ENCODE data around the gene WSB1.
"Not testable (repeated sequence)": the region's sequence is repeated elsewhere in the genome, so short reads cannot be mapped to it uniquely, and the experiment has no call there.

WSB1 gene, protein sequence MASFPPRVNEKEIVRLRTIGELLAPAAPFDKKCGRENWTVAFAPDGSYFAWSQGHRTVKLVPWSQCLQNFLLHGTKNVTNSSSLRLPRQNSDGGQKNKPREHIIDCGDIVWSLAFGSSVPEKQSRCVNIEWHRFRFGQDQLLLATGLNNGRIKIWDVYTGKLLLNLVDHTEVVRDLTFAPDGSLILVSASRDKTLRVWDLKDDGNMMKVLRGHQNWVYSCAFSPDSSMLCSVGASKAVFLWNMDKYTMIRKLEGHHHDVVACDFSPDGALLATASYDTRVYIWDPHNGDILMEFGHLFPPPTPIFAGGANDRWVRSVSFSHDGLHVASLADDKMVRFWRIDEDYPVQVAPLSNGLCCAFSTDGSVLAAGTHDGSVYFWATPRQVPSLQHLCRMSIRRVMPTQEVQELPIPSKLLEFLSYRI

DNA sequence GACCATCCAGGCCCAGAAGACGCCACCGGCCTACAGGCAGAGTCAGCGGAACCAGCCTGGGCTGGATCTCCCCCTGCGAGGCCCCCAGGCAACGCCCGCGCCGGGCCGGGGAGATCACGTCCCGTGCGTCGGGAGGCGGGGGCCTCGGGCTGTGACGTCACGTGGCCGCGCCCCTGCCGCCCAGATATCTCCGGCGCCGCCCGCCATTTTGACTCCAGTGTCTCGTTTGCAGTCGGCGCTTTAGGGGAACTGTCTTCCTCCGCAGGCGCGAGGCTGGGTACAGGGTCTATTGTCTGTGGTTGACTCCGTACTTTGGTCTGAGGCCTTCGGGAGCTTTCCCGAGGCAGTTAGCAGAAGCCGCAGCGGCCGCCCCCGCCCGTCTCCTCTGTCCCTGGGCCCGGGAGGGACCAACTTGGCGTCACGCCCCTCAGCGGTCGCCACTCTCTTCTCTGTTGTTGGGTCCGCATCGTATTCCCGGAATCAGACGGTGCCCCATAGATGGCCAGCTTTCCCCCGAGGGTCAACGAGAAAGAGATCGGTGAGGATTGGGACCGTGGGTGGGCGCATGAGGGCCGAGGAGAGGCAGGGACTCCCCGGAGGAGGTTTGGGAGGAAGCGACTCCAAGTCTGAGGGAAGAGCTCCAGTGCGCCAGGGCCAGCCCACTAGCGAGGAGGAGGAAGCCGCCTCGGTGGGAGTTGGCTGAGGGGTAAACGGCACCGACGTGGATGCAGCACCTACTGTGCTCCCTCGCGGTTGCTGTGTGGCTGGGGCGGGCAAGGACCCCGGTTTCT lies at the start of gene WSB1:
TSS of gene WSB1 (plus strand) at position 217 of the 791 bp plus-strand sequence. CDS start at position 499, 282 bp downstream.
- DNase-seq: peak; percentile 90

DNA sequence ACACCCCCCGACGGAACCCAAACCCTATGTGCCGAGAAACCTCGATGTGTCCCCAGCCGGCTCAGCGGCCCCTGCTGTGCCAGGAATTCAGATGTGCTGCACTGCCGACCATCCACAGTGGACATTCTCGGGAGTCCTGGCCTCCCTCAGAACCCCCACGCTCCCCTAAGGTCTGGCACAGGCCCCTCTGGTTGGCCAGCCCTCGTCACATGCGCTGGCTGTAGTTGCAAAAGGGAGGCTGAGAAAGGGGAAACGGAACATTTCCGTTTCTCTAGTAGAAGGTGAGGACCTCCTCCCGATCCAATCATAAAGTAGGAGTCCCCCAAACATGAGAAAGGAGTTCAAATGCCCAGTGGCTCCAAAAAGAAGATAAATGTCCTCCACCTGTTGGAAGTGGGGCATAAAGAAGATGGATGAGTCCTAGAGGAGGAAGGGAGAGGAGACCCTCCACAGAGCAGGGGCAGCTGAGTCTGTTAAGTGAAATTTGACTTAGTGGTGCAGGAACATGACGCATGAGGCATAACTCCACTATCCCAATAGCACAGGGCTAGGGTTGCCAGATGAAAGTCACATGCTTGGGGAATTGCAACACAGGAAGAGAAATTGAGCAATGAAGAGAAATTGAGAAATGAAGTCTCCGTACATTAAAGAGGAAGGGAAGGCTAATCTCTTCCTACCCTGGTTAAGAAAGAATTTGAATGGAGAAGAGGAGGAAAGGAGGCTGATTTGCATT lies 49.3 kb upstream of the WSB1 start:
- DNase-seq: peak; percentile 91

DNA sequence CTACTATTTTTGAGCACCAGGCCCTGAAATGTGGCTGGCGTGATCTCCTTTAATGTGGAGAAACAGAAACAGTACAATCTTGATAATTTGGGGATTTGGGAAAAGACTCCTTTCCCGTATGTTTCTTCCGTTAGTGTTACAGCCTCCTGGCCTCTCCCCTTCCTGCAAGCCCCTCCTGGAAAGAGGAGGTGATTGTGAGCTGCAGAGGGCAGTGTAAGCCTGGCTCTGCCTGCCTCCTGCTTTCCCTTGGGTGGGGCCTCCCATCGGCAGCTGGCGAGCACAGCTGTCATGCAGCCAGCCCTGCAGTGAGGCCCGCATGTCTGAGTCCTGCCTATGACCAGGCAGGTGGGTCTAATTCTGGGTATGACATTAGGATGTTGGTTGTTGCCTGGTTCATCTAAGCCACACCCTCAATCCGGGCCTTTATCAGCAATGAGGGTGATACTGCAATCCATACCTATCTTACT lies 48.7 kb upstream of the WSB1 start:
- DNase-seq: peak; percentile 79

DNA sequence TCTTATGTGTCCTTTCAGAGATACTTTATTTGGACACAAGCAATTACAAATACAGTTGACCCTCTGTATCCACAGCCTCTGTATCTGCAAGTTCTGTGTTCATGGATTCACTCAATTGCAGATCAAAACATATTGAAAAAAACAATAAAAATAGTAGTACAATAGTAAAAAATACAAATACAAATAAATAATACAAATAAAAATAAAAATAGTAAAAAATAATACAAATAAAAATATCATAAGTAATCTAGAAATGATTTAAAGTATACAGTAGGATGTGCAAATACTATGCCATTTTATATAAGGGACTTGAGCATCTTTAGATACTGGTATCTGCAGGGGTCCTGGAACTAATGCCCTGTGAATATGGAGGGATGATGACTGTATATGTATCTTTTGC lies 47.4 kb upstream of the WSB1 start:
- DNase-seq: no peak

DNA sequence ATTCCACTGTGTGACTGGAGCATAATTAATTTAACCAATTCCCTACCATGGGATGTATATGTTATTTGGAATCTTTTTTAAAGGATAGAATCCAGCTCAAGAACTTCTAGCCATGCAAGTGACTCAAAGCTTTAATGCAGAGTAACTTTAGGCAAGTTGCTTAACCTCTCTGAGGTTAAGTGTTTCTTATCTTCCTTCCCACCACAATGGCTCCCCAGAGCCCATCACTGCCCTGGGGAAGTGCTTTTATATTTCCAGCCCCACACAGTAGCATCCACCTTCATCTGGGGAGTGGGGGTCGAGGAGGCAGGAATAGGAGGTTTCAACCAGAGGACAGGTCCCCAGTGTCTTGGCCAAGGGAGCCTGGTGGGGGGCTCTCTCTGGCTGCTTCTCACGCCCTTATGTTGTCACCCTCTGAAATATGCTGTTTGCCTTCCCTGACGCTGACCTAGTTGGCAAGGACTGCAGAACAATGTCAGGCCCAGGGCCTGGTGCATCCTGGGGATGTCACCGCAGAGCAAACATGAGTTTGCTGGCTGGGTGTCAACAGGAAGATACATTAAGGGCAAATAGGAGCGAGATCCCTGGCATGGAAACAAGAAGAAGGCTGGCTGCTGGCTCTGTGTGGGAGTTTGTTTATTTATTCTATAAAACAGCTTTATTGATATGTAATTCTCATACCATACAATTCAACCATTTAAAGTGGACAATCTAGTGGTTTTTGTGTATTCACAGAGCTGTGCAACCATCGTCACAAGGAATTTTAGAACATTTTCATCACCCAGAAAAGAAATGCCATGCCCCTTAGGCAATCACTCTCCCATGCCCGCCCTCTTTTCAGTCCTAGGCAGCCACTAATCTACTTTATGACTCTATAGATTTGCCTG lies 46.6 kb upstream of the WSB1 start:
- peak; percentile 79 for DNase-seq

DNA sequence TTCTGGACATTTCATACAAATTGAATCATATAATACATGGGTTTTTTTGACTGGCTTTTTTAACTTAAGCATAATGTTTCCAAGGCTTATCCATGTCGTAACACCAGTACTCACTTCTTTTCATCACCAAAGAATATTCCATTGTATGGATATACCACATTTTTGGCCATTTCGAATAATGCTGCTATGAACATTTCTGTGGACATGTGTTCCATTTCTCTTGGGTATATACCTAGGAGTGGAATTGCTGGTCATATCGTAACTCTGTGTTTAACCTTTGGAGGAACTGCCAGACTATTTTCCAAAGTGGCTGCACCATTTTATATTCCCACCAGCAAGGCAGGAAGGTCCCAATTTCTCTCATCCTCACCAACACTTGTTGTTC lies 46.0 kb upstream of the WSB1 start:
- DNase-seq: no peak

DNA sequence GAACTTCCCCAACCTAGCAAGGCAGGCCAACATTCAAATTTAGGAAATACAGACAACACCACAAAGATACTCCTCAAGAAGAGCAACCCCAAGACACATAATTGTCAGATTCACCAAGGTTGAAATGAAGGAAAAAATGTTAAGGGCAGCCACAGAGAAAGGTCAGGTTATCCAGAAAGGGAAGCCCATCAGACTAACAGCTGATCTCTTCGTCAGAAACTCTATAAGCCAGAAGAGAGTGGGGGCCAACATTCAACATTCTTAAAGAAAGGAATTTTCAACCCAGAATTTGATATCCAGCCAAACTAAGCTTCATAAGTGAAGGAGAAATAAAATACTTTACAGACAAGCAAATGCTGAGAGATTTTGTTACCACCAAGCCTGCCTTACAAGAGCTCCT lies 43.1 kb upstream of the WSB1 start:
- not testable (repeated sequence) for DNase-seq

DNA sequence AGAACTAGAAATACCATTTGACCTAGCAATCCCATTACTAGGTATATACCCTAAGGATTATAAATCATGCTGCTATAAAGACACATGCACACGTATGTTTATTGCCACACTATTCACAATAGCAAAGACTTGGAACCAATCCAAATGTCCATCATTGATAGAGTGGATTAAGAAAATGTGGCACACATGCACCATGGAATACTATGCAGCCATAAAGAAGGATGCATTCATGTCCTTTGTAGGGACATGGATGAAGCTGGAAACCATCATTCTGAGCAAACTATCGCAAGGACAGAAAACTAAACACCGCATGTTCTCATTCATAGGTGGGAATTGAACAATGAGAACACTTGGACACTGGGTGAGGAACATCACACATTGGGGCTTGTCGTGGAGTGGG lies 39.1 kb upstream of the WSB1 start:
- DNase-seq: not testable (repeated sequence)

DNA sequence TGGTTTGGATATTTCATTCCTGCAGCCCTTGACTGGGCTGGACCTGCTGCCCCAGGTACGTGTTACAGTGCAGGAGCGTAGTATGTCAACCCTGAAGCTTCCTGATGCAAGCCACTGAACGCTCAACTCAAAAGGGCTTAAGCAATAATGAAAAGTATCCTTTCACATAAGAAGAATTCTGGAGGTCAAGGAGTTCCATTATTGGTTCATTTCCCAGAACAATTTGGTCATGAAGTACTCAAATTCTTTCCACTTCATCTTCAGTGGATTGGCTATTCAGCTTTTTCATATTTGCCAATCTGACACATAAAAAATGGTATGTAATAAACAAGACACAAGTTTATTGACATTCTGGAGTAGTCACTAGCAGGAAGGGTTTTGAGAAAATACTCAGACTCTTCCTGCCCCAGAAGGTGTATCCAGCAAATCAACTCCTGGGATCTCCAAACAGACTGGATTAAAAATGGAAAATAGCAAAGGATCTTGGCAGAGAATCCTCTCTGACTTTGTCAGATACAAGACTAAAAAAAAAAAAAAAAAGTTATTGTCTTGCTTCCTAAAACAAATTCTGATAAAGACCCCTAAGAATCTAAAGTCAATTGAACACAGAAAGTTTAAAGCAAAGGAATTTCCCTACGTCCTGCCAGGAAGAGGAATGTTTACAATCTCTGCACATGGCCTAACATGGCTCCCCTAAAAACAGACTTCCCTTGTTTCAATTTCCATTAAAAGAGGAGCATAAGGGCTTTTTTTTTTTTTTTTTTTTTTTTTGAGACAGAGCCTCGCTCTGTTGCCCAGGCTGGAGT lies 37.5 kb upstream of the WSB1 start:
- DNase-seq: peak; percentile 47

DNA sequence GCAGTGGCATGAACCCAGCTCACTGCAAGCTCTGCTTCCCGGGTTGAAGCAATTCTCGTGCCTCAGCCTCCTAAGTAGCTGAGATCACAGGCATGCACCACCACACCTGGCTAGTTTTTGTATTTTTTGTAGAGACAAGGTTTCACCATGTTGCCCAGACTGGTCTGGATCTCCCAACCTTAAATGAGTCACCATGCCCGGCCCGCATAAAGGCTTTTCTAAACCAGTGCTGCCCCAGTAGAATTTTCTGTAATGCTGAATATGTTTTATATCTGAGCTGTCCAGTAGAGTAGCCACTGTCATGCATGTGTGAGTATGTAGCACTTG lies 36.9 kb upstream of the WSB1 start:
- DNase-seq: no peak

DNA sequence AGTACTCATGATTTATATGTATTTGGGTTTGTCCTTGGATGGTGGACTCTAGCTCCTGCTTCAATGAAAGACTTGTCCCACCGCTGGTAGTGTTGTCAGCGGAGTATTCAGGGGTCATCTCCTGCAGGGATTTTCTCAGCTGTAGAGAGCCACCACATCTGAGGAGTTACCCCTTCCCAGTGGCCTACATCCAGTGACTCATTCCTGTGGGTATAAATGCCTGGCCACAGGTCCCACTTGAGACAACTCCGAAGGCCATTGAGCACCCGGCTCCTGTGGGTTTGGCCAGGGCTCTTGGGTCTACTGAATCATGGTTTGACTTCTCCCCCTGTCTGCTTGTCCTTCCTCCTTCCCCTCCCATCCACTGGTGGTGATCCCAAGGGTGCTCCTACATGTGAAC lies 34.6 kb upstream of the WSB1 start:
- DNase-seq: no peak

DNA sequence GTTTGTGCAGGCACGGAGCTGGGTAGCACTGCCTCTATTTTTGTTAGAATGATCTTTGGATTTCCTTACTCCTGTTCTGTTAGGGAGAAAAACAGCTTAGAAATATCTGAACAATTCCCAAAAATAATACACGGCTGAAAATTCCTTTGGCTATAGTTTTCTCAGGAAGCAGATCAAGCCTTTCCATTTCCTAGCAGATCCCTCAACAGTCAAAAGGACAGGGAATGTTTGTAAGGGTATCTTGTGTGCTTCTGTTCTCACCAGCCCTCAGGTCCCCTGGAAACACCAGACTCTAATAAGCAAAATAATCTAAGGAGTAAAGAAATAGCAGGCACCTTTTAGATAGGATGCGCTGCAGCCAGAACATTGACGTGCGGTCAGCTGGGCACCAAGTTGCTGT lies 30.5 kb upstream of the WSB1 start:
- DNase-seq: no peak

DNA sequence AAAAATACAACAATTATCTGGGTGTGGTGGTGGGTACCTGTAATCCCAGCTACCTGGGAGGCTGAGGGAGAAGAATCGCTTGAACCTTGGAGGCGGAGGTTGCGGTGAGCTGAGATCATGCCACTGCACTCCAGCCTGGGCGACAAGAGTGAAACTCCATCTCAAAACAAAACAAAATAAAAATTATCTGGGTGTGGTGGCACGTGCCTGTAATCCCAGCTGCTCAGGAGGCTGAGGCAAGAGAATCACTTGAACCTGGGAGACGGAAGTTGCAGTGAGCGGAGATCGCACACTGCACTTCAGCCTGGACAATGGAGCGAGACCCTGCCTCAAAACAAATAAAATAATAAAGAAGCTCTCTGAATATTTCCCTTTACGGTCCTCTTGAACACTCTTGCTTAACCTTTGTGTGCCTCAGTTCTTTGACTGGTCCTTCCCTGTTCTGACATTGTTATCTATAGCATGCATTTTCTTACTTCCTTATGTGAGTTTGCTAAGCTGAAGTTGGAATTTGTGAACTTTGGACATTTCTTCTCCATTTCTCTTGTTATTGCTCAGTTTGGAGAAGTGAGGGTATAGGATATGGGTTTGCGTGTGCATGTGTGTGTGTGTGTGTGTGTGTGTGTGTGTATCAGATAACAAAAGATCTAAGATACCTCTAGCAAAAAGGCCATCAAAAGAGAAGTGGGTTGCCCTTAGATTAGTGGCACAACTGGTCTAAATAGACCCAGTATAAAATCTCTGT lies 29.7 kb upstream of the WSB1 start:
- no peak for DNase-seq

DNA sequence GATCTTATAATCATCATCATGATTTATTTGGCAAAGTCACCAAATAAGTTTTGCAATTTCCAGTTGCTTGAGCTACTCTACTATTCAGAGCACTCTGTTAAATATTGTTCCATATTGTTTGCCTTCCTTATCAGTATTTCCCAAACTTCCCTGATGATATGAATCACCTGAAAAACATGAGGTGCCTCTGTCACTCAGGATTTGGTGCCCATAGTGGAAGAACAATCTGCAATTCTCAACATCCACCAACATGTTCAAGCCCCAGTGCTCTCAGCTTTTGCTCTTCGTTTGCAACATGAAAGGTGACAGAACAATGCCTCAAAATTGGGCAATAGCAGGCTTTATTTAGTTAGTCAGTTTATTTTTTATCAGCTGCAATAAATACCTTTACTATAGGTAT lies 28.6 kb upstream of the WSB1 start:
- no peak for DNase-seq

DNA sequence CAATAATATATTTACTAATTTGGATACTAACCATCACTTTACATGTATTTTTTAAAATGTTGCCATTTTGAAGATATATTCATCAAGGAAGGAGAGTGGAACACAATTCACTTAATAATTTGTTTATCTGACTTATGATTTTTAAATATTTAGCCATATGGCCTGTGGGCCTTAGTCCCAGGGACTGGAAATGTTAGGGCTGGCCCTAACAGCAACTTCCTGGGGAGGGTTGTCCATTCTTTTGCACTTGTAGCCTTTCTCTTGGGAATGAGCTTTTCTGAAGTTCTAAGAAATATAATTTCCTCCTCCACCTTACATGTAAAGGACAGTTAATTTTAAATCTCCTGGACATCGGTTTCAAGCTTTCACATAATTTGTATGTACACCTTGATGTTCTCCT lies 27.7 kb upstream of the WSB1 start:
- no peak for DNase-seq

DNA sequence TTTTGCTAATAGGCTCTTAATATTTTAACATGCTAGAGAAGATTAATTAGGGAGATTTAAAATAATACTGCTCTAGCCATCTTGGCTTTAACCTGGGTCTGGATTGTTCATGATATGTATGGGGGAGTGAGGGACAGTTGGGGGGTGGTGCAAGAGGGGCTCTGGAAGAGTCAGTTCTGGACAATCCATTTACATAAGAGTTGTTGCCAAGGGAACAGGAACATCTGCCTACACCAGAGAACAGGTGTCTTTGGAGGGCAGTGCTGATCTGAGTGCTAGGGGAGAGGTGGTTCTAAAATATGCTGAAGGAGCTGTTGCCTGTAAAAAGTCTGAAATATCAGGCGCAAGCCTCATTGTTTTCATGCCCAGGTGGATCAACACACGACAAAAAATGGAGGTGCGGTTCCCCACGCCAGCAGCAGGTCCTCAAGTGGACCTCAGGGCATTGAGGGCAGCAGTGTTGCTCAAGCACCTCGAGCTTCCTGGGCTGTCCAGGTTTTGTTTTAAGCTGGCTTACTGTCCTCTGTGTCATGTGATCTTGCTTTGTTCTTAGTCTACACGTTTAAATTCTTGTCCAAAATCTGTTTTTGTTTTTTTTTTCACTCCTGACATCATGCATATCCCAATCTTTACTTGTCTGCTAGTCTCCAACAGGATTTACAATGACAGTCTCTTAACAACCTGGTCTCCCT lies 25.4 kb upstream of the WSB1 start:
- DNase-seq: no peak

DNA sequence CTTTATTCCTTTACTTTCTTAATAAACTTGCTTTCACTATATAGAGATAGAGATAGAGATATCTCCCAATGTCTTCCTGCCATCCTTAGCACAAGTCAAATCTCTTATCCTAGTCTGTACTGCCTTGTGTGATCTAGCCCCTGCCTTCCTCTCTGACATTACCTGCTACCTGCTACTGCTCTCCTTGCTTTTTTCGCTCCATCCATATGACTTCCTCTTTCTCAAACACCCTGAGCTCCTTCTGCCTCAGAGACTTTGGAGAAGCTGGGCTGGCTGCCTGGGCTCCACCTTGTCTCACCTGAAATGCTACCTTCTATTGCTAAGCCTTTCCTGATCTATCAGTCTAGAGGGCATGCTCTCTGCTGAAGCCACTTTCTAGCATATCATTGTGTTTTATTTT lies 24.7 kb upstream of the WSB1 start:
- DNase-seq: no peak

DNA sequence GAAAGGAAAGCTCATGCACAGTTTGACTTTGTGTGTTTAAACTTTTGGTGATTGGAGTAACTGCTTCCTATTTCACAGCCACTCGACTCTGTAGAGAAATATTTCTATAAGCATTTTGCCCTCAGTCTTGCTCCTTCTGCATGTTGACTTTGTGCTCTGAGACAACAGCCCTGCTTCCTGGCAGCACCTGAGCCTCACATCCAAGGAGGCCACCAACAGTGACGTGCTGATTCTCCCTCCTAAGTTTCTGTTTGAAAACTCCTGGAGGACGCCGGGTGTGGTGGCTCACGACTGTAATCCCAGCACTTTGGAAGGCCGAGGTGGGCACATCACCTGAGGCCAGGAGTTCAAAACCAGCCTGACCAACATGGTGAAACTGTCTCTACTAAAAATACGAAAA lies 23.9 kb upstream of the WSB1 start:
- DNase-seq: no peak

DNA sequence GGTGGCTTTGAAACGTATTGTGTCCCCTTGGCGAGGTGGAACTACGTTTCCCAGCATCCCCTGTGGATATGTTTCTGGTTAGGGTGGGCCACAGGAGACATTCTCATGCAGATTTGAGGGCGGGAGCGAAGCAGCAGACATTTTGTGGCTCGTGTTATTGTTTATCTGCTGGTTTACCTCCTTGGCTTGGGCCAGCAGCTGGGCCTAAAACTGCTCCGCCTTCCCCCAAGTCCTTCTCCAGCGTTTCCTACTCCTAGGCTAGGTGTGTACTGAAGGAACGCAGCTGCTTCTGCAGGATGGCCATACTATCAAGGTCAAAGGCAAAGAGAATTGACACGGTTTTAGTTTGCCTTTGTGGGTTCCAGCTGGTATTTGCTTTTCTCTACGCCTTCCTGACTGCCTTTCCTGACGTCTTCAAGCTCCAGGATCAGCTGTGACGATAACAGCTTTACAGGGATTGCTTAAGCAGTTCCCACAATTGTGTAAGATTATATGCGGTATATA lies 17.2 kb upstream of the WSB1 start:
- no peak for DNase-seq

DNA sequence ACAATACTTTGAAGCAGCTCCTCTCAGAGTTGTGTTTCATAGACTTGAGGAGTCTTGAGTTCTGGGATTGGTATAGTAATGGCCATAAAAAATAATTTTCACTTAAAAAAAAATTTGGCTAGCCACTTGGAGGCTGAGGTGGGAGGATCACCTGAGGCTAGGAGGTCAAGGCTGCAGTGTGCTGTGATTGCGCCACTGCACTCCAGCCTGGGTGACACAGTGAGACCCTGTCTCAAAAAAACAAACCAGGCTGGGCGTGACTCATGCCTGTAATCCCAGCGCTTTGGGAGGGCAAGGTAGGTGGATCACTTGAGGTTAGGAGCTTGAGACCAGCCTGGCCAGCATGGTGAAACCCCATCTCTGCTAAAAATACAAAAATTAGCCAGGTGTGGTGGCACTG lies 14.8 kb upstream of the WSB1 start:
- not testable (repeated sequence) for DNase-seq
